Measurements from ENCODE around the gene PAFAH1B2. TPM values are rescaled to one million over a fixed set of nuclear protein-coding genes. Genes with fewer than 3 reads are reported as not detected.

PAFAH1B2 gene
- polyA plus RNA-seq, 1 experiment, result 48.8 TPM

DNA sequence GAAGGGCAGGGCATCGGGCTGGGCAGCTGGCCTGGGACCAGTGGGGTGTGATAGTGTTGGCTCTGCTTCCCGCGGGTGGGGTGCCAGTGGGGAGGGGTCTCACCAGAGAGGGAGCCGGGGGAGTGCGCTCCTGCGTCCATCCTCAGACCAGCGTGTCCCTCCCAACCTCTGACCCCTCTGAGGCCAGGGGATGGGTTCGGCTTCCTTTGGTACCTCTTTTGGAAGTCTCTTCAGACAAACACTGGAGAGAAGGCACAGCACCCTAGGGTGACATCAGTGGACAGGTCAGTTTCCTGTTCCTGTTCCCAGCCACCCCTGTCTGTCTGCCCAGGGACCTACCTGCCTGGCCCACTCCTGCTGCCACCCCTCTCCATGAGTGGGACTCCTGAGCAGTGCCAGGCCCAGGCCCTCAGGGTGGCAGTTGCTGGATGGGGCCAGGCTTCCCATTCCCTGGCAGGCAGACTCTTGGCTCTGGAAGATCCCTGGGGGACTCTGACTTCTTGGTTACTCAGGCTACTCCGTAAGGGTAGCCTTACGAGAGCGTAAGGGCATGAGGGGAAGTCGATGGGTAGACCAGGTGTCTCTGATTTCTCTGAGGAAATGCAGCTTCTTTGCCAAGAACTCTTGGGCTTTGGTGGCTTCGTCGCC, 57.7 kb downstream of the PAFAH1B2 start:
- peak overlapping the region; percentile 96 for H3K27ac ChIP-seq (ENCODE audit: low read depth, low read length)

DNA sequence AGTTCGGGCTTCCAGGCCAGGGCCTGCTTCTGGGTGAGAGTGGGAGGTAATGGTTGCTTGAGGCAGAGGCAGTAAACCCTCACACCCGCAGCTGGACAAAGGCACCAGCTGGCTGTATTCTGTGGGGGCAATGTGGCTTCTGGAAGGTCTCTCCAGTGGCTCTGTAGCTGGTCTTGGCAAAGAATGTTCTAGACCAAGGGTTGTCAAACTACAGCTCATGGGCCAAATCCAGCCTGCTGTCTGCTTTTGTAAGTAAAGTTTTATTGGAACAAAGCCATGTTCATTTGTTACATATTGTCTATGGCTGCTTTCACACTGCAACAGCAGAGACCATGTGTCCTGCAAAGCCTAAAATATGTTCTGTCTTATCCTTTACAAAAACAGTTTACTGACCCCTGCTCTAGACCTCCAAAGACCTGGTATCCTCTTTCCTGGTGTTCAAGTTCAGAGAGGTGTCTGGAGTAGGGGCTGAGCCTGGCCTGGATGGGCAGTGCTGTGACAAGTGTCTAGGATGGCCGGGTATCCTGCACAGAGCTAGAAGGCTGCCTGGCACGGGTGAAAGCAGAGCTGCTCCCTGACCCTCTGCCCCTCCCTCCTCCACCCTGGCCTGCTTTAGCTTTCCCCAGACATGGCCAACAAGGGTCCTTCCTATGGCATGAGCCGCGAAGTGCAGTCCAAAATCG, 58.4 kb downstream of the PAFAH1B2 start:
- no peak for DNase-seq (ENCODE audit: low read depth, low spot score)
- H3K27ac ChIP-seq (ENCODE audit: low read depth, low read length), result peak overlapping the region; percentile 96

More for the DNA sequence above, 57.7 kb downstream of the PAFAH1B2 start:
- DNase-seq (ENCODE audit: low read depth, low spot score), result no peak
- ChIA-PET CTCF (interaction anchor here (0.8 to 3.4 kb wide), 3 partner anchors 21 to 25 kb away, joined by 3 to 9 read pairs (median 3); no protein-coding TSS in a partner anchor), POLR2A (interaction anchor here (0.7 to 2.6 kb wide), 5 partner anchors 20 to 58 kb away, joined by 3 to 12 read pairs (median 4); partner anchors contain the start of genes PAFAH1B2 and SIDT2)
- TF ChIP-seq, protein P1, sequence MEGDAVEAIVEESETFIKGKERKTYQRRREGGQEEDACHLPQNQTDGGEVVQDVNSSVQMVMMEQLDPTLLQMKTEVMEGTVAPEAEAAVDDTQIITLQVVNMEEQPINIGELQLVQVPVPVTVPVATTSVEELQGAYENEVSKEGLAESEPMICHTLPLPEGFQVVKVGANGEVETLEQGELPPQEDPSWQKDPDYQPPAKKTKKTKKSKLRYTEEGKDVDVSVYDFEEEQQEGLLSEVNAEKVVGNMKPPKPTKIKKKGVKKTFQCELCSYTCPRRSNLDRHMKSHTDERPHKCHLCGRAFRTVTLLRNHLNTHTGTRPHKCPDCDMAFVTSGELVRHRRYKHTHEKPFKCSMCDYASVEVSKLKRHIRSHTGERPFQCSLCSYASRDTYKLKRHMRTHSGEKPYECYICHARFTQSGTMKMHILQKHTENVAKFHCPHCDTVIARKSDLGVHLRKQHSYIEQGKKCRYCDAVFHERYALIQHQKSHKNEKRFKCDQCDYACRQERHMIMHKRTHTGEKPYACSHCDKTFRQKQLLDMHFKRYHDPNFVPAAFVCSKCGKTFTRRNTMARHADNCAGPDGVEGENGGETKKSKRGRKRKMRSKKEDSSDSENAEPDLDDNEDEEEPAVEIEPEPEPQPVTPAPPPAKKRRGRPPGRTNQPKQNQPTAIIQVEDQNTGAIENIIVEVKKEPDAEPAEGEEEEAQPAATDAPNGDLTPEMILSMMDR (IDR thresholded peaks at IDR 0.05; ENCODE audit: low read depth, low read length), result no peak
- peak overlapping the region; percentile 88 for H3K4me3 ChIP-seq (ENCODE audit: low read depth, low read length)
- H3K27me3 ChIP-seq (ENCODE audit: control insufficient read depth, insufficient read depth, low read length), result no peaks in the 10 kb centered on the region
- no peaks in the 10 kb centered on the region; the same call in 1 of the 2 replicates for H3K9me3 ChIP-seq (ENCODE audit: control insufficient read depth, insufficient read depth, low read length)

DNA sequence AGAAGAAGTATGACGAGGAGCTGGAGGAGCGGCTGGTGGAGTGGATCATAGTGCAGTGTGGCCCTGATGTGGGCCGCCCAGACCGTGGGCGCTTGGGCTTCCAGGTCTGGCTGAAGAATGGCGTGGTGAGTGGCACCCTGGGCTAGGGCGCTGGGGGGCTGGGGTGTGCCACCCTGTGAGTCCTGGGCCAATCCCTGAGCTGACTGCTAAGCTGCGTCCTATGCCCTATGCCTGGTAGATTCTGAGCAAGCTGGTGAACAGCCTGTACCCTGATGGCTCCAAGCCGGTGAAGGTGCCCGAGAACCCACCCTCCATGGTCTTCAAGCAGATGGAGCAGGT, 59.0 kb downstream of the PAFAH1B2 start:
- H3K27me3 ChIP-seq (ENCODE audit: control insufficient read depth, insufficient read depth, low read length), result no peaks in the 10 kb centered on the region
- CTCF ChIA-PET, result interaction anchor here (3.4 kb wide), 1 partner anchor 24 kb away, joined by 9 read pairs; no protein-coding TSS in a partner anchor
- H3K4me3 ChIP-seq (ENCODE audit: low read depth, low read length), result peak overlapping the region; percentile 88
- no peaks in the 10 kb centered on the region; the same call in 1 of the 2 replicates for H3K9me3 ChIP-seq (ENCODE audit: control insufficient read depth, insufficient read depth, low read length)
- TF ChIP-seq, protein P1 (IDR thresholded peaks at IDR 0.05; ENCODE audit: low read depth, low read length), result no peak
- H3K27ac ChIP-seq (ENCODE audit: low read depth, low read length), result peak overlapping the region; percentile 52
- POLR2A ChIA-PET, result interaction anchor here (1.0 to 1.8 kb wide), 2 partner anchors 21 to 24 kb away, joined by 4 read pairs; partner anchors contain the start of gene SIDT2
- no peak for DNase-seq (ENCODE audit: low read depth, low spot score)

More for the DNA sequence above, 58.4 kb downstream of the PAFAH1B2 start:
- no peaks in the 10 kb centered on the region for H3K27me3 ChIP-seq (ENCODE audit: control insufficient read depth, insufficient read depth, low read length)
- no peaks in the 10 kb centered on the region; the same call in 1 of the 2 replicates for H3K9me3 ChIP-seq (ENCODE audit: control insufficient read depth, insufficient read depth, low read length)
- H3K4me3 ChIP-seq (ENCODE audit: low read depth, low read length), result peak overlapping the region; percentile 88
- POLR2A ChIA-PET, result interaction anchor here (1.0 to 1.8 kb wide), 4 partner anchors 21 to 59 kb away, joined by 4 to 5 read pairs (median 4); partner anchors contain the start of genes PAFAH1B2 and SIDT2
- CTCF ChIA-PET, result interaction anchor here (0.8 to 3.4 kb wide), 2 partner anchors 23 to 24 kb away, joined by 3 to 9 read pairs; no protein-coding TSS in a partner anchor
- TF ChIP-seq, protein P1 (IDR thresholded peaks at IDR 0.05; ENCODE audit: low read depth, low read length), result no peak

DNA sequence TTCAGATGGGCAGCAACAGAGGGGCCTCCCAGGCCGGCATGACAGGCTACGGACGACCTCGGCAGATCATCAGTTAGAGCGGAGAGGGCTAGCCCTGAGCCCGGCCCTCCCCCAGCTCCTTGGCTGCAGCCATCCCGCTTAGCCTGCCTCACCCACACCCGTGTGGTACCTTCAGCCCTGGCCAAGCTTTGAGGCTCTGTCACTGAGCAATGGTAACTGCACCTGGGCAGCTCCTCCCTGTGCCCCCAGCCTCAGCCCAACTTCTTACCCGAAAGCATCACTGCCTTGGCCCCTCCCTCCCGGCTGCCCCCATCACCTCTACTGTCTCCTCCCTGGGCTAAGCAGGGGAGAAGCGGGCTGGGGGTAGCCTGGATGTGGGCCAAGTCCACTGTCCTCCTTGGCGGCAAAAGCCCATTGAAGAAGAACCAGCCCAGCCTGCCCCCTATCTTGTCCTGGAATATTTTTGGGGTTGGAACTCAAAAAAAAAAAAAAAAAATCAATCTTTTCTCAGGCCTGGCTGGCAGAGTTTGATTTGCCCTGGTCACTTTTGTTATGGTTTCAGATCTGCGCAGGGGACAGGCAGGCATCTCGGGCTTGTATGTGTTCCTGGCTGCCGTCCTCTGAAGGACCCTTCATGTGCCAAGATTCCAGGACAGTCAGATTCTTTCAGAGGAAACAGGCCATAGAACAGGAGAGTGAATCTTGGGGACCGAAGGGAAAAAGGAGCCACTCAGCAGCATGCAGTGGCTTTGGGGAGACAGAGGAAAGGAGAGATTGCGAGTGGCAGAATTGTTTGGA, 60.4 kb downstream of the PAFAH1B2 start:
- no peak for DNase-seq (ENCODE audit: low read depth, low spot score)
- H3K4me3 ChIP-seq (ENCODE audit: low read depth, low read length), result peak overlapping the region; percentile 7; the same call in 1 of the 2 replicates
- CTCF ChIA-PET, result interaction anchor here (3.4 kb wide), 1 partner anchor 22 kb away, joined by 9 read pairs; no protein-coding TSS in a partner anchor
- no peak overlapping the region for H3K27ac ChIP-seq (ENCODE audit: low read depth, low read length)
- TF ChIP-seq, protein P1 (IDR thresholded peaks at IDR 0.05; ENCODE audit: low read depth, low read length), result no peak
- POLR2A ChIA-PET, result interaction anchor here (0.7 to 2.3 kb wide), 3 partner anchors 14 to 17 kb away, joined by 3 to 9 read pairs (median 4); no protein-coding TSS in a partner anchor
- H3K9me3 ChIP-seq (ENCODE audit: control insufficient read depth, insufficient read depth, low read length), result no peaks in the 10 kb centered on the region; the same call in 1 of the 2 replicates
- no peaks in the 10 kb centered on the region for H3K27me3 ChIP-seq (ENCODE audit: control insufficient read depth, insufficient read depth, low read length)

Data from AG04450 (cell line).